Endodermal cell (in vitro differentiated cells): Measurements from ENCODE around the gene BTBD9. TPM values are rescaled to one million over a fixed set of nuclear protein-coding genes. Genes with fewer than 3 reads are reported as not detected.

ENCODE experiments used
- DNase-seq: peaks from one replicate; pipeline ENCODE4 v3.0.0-alpha.2; 2017
- H3K27ac ChIP-seq: 2 replicates; pipeline ENCODE4 v1.5.1; 2013; ENCODE audit warnings: mild to moderate bottlenecking, low read depth, low read length, moderate library complexity
- H3K27me3 ChIP-seq: 2 replicates; pipeline ENCODE4 v1.6.1; 2013; ENCODE audit warnings: mild to moderate bottlenecking, low read length, moderate library complexity; ENCODE audit not compliant: insufficient read depth, control insufficient read depth, poor library complexity, severe bottlenecking
- H3K36me3 ChIP-seq: 2 replicates; pipeline ENCODE4 v1.7.0; 2013; ENCODE audit warnings: mild to moderate bottlenecking, low read length, moderate library complexity; ENCODE audit not compliant: control insufficient read depth, insufficient read depth
- H3K4me1 ChIP-seq: one replicate; pipeline ENCODE4 v1.7.0; 2013; ENCODE audit warnings: low read length; ENCODE audit not compliant: control insufficient read depth, insufficient read depth
- H3K4me3 ChIP-seq: 2 replicates; pipeline ENCODE4 v1.5.1; 2013; ENCODE audit warnings: mild to moderate bottlenecking, low read length, moderate library complexity
- H3K9ac ChIP-seq: 2 replicates; pipeline ENCODE4 v1.6.1; 2013; ENCODE audit warnings: mild to moderate bottlenecking, low read length, moderate library complexity; ENCODE audit not compliant: poor library complexity, severe bottlenecking; ENCODE audit errors: extremely low read depth
- H3K9me3 ChIP-seq: 2 replicates; pipeline ENCODE4 v1.6.1; 2013; ENCODE audit warnings: mild to moderate bottlenecking, low read length, moderate library complexity; ENCODE audit not compliant: control insufficient read depth
- H3K27ac Mint-ChIP-seq: 2 replicates; pipeline ENCODE4 v1.8.0; 2020; ENCODE audit warnings: mixed read lengths
- H3K27me3 Mint-ChIP-seq: 2 replicates; pipeline ENCODE4 v1.8.0; 2021; ENCODE audit warnings: mild to moderate bottlenecking, mixed read lengths; ENCODE audit not compliant: insufficient read depth
- H3K36me3 Mint-ChIP-seq: 2 replicates; pipeline ENCODE4 v1.8.0; 2020; ENCODE audit warnings: low read depth, mixed read lengths
- H3K4me1 Mint-ChIP-seq: 2 replicates; pipeline ENCODE4 v1.8.0; 2020; ENCODE audit warnings: mixed read lengths
- H3K4me3 Mint-ChIP-seq: 2 replicates; pipeline ENCODE4 v1.8.0; 2020; ENCODE audit warnings: mild to moderate bottlenecking, moderate library complexity, mixed read lengths
- H3K9me3 Mint-ChIP-seq: 2 replicates; pipeline ENCODE4 v1.8.0; 2020; ENCODE audit warnings: mild to moderate bottlenecking, mixed read lengths
- WGBS, 2 experiments: methylation state at CpG; one replicate each; pipeline versions ENCODE4 v1.1.5 to v1.1.7; 2013; ENCODE audit warnings: missing lambda C conversion rate in 2 of 2, mixed read lengths in 1 of 2; ENCODE audit not compliant: insufficient coverage in 1 of 2, insufficient read length in 1 of 2; 5-methylcytosine and 5-hydroxymethylcytosine counted together
- total RNA-seq, 2 donors: library from RNA; stranded (reverse); fragmentation: NEBNext Ultra II Directional in 1 of 2; extraction: Animal tissue kit (Norgen Biotek cat#: 25700) in 1 of 2; gene quantifications; 2 replicates in 1 of 2; 3 replicates in 1 of 2; pipeline ENCODE4 v1.2.1, GENCODE V29; 2021
- TF ChIP-seq, protein P1 (sequence below): fragments of 200-600 bp; sonication (generic); conservative IDR thresholded peaks from 2 replicates; pipeline ENCODE4 v1.5.0; 2021; ENCODE audit warnings: antibody characterized with exemption, mild to moderate bottlenecking

The BTBD9 gene
- total RNA-seq, 2 donors from 2014 or later = 7.6 to 12.3 TPM

DNA sequence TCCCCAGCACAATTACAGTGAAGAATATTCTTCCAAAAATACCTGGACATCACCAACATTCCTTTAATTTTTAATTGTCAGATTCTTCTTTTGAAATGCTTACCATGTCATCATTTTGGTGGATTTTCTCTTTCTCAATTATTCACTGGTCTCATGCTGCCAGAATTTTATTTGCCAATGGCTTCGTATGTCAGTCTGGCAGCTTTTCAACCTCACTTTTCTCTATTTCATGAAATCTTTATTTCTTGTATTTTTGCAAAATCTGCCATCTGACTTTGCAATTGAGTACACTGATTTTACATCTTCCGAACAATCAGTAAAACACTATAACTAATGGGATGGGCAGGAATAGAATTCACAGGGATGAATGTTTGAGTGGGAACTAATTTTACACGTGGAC is 84.1 kb downstream of the BTBD9 start:
- Mint-ChIP-seq H3K27ac (no peak overlapping the region), H3K4me1 (no peaks in the 10 kb centered on the region), H3K36me3 (no peaks in the 10 kb centered on the region), H3K4me3 (no peak overlapping the region), H3K27me3 (no peaks in the 10 kb centered on the region), H3K9me3 (no peaks in the 10 kb centered on the region)
- H3K9me3 ChIP-seq = no peaks in the 10 kb centered on the region
- TF ChIP-seq, protein P1, sequence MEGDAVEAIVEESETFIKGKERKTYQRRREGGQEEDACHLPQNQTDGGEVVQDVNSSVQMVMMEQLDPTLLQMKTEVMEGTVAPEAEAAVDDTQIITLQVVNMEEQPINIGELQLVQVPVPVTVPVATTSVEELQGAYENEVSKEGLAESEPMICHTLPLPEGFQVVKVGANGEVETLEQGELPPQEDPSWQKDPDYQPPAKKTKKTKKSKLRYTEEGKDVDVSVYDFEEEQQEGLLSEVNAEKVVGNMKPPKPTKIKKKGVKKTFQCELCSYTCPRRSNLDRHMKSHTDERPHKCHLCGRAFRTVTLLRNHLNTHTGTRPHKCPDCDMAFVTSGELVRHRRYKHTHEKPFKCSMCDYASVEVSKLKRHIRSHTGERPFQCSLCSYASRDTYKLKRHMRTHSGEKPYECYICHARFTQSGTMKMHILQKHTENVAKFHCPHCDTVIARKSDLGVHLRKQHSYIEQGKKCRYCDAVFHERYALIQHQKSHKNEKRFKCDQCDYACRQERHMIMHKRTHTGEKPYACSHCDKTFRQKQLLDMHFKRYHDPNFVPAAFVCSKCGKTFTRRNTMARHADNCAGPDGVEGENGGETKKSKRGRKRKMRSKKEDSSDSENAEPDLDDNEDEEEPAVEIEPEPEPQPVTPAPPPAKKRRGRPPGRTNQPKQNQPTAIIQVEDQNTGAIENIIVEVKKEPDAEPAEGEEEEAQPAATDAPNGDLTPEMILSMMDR = no peak
- H3K4me3 ChIP-seq = no peak overlapping the region
- H3K27me3 ChIP-seq = no peaks in the 10 kb centered on the region
- 100% methylated on average over 1 to 3 of the region's 3 CpGs for WGBS, 2 experiments
- no peaks in the 10 kb centered on the region for H3K4me1 ChIP-seq
- no peak overlapping the region for H3K27ac ChIP-seq
- no peak for DNase-seq
- H3K9ac ChIP-seq = no peak overlapping the region
- H3K36me3 ChIP-seq = no peaks in the 10 kb centered on the region

DNA sequence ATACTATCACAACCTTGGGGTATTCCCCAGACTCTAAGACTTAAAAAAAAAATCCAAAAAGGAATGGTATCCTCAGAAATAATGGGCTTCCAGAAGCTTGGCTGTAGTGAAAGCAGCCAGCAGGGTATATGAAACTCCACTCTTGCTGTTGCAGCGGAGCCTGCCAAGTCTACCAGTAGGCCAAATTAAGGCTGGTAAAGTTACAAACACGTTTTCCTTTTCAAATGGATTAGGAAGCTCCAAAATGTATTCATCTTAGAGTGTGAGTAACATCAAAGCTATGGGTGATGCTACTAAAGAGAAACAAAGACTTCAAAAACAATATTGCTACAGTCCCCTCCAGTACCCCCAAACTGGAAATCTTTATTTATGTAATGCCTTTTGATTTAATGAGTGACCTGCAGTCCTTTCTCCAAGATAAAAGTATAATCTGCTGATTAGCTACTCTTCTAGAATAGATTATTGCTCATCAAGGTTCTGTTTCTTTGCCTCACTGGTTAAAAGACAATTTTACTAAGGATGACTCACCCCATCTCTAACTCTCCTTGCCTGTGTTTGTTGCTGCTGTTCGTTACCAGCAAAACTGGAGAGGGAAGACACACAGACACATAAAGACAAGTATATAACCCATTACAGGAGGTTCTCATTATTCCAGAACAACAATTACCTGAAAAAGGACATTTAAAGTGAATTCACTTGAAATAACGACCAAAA is 84.9 kb downstream of the BTBD9 start:
- Histone ChIP-seq H3K9me3 (no peaks in the 10 kb centered on the region), H3K27me3 (no peaks in the 10 kb centered on the region), H3K4me3 (no peak overlapping the region), H3K27ac (no peak overlapping the region), H3K36me3 (no peaks in the 10 kb centered on the region), H3K4me1 (no peaks in the 10 kb centered on the region), H3K9ac (no peak overlapping the region)
- 71 to 100% methylated on average over 1 to 3 of the region's 4 CpGs for WGBS, 2 experiments
- TF ChIP-seq, protein P1 = no peak
- no peaks in the 10 kb centered on the region for H3K36me3 Mint-ChIP-seq
- no peak overlapping the region for H3K27ac Mint-ChIP-seq
- H3K4me1 Mint-ChIP-seq = no peaks in the 10 kb centered on the region
- H3K27me3 Mint-ChIP-seq = no peaks in the 10 kb centered on the region
- no peak overlapping the region for H3K4me3 Mint-ChIP-seq
- no peak for DNase-seq
- no peaks in the 10 kb centered on the region for H3K9me3 Mint-ChIP-seq

DNA sequence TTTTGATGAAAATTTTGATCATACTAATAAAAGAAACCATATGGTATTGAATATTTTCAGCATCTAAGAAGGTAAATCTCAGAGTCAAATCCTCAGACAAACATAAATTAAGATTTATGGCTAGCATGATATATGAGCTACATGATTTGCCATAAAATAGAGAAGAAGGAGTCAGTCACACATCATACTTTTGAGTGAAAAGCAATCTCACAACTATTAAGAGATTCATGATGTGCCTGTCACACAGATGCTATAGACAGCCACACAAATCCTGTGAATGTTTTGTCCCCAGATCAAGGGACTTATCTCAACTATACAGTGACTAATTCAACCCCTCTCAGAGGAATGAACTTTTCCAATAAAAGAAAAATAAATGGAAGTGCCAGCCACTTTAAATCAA is 85.7 kb downstream of the BTBD9 start:
- H3K27me3 Mint-ChIP-seq = no peaks in the 10 kb centered on the region
- DNase-seq = no peak
- no peaks in the 10 kb centered on the region for H3K36me3 Mint-ChIP-seq
- H3K9ac ChIP-seq = no peak overlapping the region
- no peaks in the 10 kb centered on the region for H3K27me3 ChIP-seq
- H3K9me3 Mint-ChIP-seq = no peaks in the 10 kb centered on the region
- no peaks in the 10 kb centered on the region for H3K9me3 ChIP-seq
- no peak overlapping the region for H3K4me3 Mint-ChIP-seq
- no peaks in the 10 kb centered on the region for H3K4me1 ChIP-seq
- no peaks in the 10 kb centered on the region for H3K36me3 ChIP-seq
- H3K27ac ChIP-seq = no peak overlapping the region
- no peak overlapping the region for H3K4me3 ChIP-seq
- H3K27ac Mint-ChIP-seq = no peak overlapping the region
- no peaks in the 10 kb centered on the region for H3K4me1 Mint-ChIP-seq
- TF ChIP-seq, protein P1 = no peak
